KMS-11 (cell line): ENCODE measurements around the gene OLFML2A.

Source experiments
- H2AFZ ChIP-seq: fragments of 200-600 bp; sonication (generic); 2 replicates; pipeline ENCODE4 v1.6.1; 2016; ENCODE audit warnings: antibody characterized with exemption, mixed run types, low read depth
- H3K27ac ChIP-seq: fragments of 200-600 bp; sonication (generic); 2 replicates; pipeline ENCODE4 v1.6.1; 2016; ENCODE audit warnings: mild to moderate bottlenecking, mixed run types
- H3K27me3 ChIP-seq: fragments of 200-600 bp; sonication (generic); 2 replicates; pipeline ENCODE4 v1.6.1; 2017; ENCODE audit warnings: mild to moderate bottlenecking, low read depth, mixed run types, moderate library complexity; ENCODE audit not compliant: insufficient read depth
- H3K36me3 ChIP-seq: fragments of 200-600 bp; sonication (generic); 2 replicates; pipeline ENCODE4 v1.6.1; 2017; ENCODE audit warnings: mild to moderate bottlenecking, mixed run types; ENCODE audit not compliant: insufficient read depth
- H3K4me1 ChIP-seq: fragments of 200-600 bp; sonication (generic); 2 replicates; pipeline ENCODE4 v1.6.1; 2016; ENCODE audit warnings: mild to moderate bottlenecking, low read depth, mixed run types; ENCODE audit not compliant: poor library complexity, severe bottlenecking
- H3K4me2 ChIP-seq: fragments of 200-600 bp; sonication (generic); 2 replicates; pipeline ENCODE4 v1.7.0; 2016; ENCODE audit warnings: mild to moderate bottlenecking, mixed run types
- H3K4me3 ChIP-seq: fragments of 200-600 bp; sonication (generic); IDR thresholded peaks from 2 replicates; pipeline ENCODE4 v1.6.1; 2017; ENCODE audit warnings: low read depth, low read length, mixed read lengths; ENCODE audit not compliant: insufficient read depth
- H3K79me2 ChIP-seq: fragments of 200-600 bp; sonication (generic); 2 replicates; pipeline ENCODE4 v1.6.1; 2016; ENCODE audit warnings: low read depth, mixed run types; ENCODE audit not compliant: insufficient read depth
- H3K9ac ChIP-seq: fragments of 200-600 bp; sonication (generic); 2 replicates; pipeline ENCODE4 v1.6.1; 2016; ENCODE audit warnings: mild to moderate bottlenecking, mixed run types
- H4K20me1 ChIP-seq: fragments of 200-600 bp; sonication (generic); 2 replicates; pipeline ENCODE4 v1.6.1; 2016; ENCODE audit warnings: mild to moderate bottlenecking, mixed run types; ENCODE audit not compliant: insufficient read depth
- CTCF ChIP-seq: fragments of 200-600 bp; sonication (generic); conservative IDR thresholded peaks from 2 replicates; pipeline ENCODE4 v1.6.1; 2017; ENCODE audit warnings: low read depth, mild to moderate bottlenecking, antibody characterized with exemption, low read length, moderate library complexity, mixed read lengths

Gene OLFML2A

GRCh38 chr9:124767821-124768220 lies 9.1 kb upstream of the OLFML2A start:
- Histone ChIP-seq H3K79me2 (0 out of 2 replicates have a peak, but pooled peaks cover 5% of the 10 kb centered on the region), H3K27ac (no peak overlapping the region), H4K20me1 (no peaks in the 10 kb centered on the region; the same call in 1 of the 2 replicates), H2AFZ (no peak overlapping the region), H3K4me1 (peaks cover 28% of the 10 kb centered on the region), H3K9ac (no peak overlapping the region), H3K36me3 (no peaks in the 10 kb centered on the region), H3K4me3 (no peak overlapping the region), H3K27me3 (peaks cover 6% of the 10 kb centered on the region; the same call in 1 of the 2 replicates), H3K4me2 (no peak overlapping the region)
- TF ChIP-seq CTCF = no peak

GRCh38 chr9:124768334-124768733 lies 8.6 kb upstream of the OLFML2A start:
- Histone ChIP-seq H3K4me3 (no peak overlapping the region), H3K36me3 (no peaks in the 10 kb centered on the region), H4K20me1 (no peaks in the 10 kb centered on the region; the same call in 1 of the 2 replicates), H2AFZ (no peak overlapping the region), H3K27me3 (peaks cover 6% of the 10 kb centered on the region; the same call in 1 of the 2 replicates), H3K4me2 (no peak overlapping the region), H3K27ac (no peak overlapping the region), H3K9ac (no peak overlapping the region), H3K79me2 (0 out of 2 replicates have a peak, but pooled peaks cover 5% of the 10 kb centered on the region), H3K4me1 (peaks cover 33% of the 10 kb centered on the region)
- TF ChIP-seq CTCF = no peak

GRCh38 chr9:124768750-124769548 lies 8.0 kb upstream of the OLFML2A start:
- peaks cover 39% of the 10 kb centered on the region for H3K4me1 ChIP-seq
- H4K20me1 ChIP-seq = no peaks in the 10 kb centered on the region; the same call in 1 of the 2 replicates
- H3K79me2 ChIP-seq = 0 out of 2 replicates have a peak, but pooled peaks cover 5% of the 10 kb centered on the region
- H3K4me3 ChIP-seq = no peak overlapping the region
- peak overlapping the region; percentile 34; the same call in 1 of the 2 replicates for H2AFZ ChIP-seq
- H3K9ac ChIP-seq = no peak overlapping the region
- no peaks in the 10 kb centered on the region for H3K36me3 ChIP-seq
- TF ChIP-seq CTCF = no peak
- peaks cover 6% of the 10 kb centered on the region; the same call in 1 of the 2 replicates for H3K27me3 ChIP-seq
- H3K4me2 ChIP-seq = peak overlapping the region; percentile 91
- no peak overlapping the region for H3K27ac ChIP-seq

DNA sequence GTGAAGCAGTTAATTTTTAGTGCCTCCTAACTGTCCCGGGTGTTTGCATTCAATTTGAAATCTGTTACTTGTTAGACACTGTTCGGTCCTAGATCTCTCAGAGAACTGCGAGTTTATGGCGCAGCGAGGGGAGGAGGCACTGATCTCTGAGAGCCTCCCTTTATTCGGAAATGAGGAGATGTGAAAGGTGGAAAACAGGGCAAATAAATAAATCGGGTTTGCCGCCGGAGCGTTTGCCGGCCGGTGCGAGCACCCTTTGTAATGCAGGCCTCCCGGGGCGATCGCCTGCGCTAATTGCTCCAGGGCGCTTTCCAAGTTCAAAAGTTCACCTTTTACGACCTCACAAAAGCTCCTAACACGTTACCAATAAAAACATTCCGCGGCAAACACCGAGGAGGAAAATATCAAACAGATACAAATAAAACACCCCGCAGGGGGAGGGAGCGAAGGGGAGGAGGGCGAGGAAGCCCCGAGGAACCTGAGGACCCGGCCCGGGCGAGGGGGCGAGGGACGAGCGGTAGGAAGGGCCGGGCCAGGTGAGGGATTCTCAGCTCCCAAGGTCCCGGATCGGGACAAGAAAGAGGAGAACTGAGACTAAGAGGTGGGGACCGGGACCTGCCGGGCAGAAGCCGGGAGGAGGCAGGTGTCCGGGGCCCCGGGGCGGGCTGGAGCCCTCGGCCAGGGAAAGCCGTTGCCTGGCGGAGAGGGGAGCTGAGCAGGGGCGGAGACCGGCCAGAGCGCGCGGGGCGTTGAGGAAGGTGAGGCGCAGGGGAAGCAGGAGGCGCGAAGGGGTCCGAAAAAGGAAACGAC lies 7.2 kb upstream of the OLFML2A start:
- H3K27me3 ChIP-seq = peaks cover 6% of the 10 kb centered on the region; the same call in 1 of the 2 replicates
- peak overlapping the region; percentile 32; the same call in 1 of the 2 replicates for H3K9ac ChIP-seq
- peaks cover 39% of the 10 kb centered on the region for H3K4me1 ChIP-seq
- H4K20me1 ChIP-seq = no peaks in the 10 kb centered on the region
- 0 out of 2 replicates have a peak, but pooled peaks cover 5% of the 10 kb centered on the region for H3K79me2 ChIP-seq
- H3K36me3 ChIP-seq = no peaks in the 10 kb centered on the region
- peak overlapping the region; percentile 91 for H3K4me2 ChIP-seq
- TF ChIP-seq CTCF = no peak
- no peak overlapping the region for H3K4me3 ChIP-seq
- H3K27ac ChIP-seq = no peak overlapping the region
- peak overlapping the region; percentile 34; the same call in 1 of the 2 replicates for H2AFZ ChIP-seq
